Activated CD4-positive, alpha-beta memory T cell treated with anti-CD3 and anti-CD28 coated beads for 36 hours (primary cell): Measurements from ENCODE around the gene COX6B2. TPM values are rescaled to one million over a fixed set of nuclear protein-coding genes. Genes with fewer than 3 reads are reported as not detected.
A peak's percentile ranks its signal among the peaks of the same experiment; 100 is the strongest.
"Not testable (repeated sequence)": the region's sequence is repeated elsewhere in the genome, so short reads cannot be mapped to it uniquely, and the experiment has no call there.

Experiments used
- CTCF ChIA-PET: fragments of 350-600 bp; sonication (Branson Sonifier 250); formaldehyde crosslinking; loops from one replicate; lab custom pipeline; 2021; ENCODE audit warnings: antibody characterized with exemption, inconsistent platforms; lab: Charles Lee
- POLR2A ChIA-PET: fragments of 350-600 bp; sonication (Branson Sonifier 250); formaldehyde crosslinking; loops from one replicate; lab custom pipeline; 2021; ENCODE audit warnings: antibody characterized with exemption; lab: Charles Lee
- DNase-seq: peaks from one replicate; pipeline ENCODE4 v3.0.0-alpha.2; 2020
- H3K27ac Mint-ChIP-seq: one replicate; pipeline ENCODE4 v1.8.0; 2021; ENCODE audit warnings: mixed read lengths
- H3K27me3 Mint-ChIP-seq: one replicate; pipeline ENCODE4 v1.8.0; 2021; ENCODE audit warnings: mixed read lengths
- H3K36me3 Mint-ChIP-seq: one replicate; pipeline ENCODE4 v1.8.0; 2021; ENCODE audit warnings: mixed read lengths
- H3K4me1 Mint-ChIP-seq: one replicate; pipeline ENCODE4 v1.8.0; 2021; ENCODE audit warnings: low read depth, mixed read lengths
- H3K4me3 Mint-ChIP-seq: one replicate; pipeline ENCODE4 v1.8.0; 2021; ENCODE audit warnings: mild to moderate bottlenecking, mixed read lengths
- H3K9me3 Mint-ChIP-seq: one replicate; pipeline ENCODE4 v1.8.0; 2021; ENCODE audit warnings: mixed read lengths
- intact Hi-C: fragments of 100-400 bp; cut with micrococcal nuclease; formaldehyde crosslinking; loops from one replicate; pipeline ENCODE4 v1.15.1; 2023
- total RNA-seq, 2 experiments: library from RNA; stranded (reverse); gene quantifications; one replicate each; pipeline ENCODE4 v1.2.3, GENCODE V29; 2021

The COX6B2 gene
- total RNA-seq, 2 experiments from 2014 or later, result 0.15 to 0.81 TPM

- peaks cover 14% of the 10 kb centered on the region for H3K36me3 Mint-ChIP-seq
- CTCF ChIA-PET, result no interaction called here
- no peak overlapping the region for H3K27ac Mint-ChIP-seq
- intact Hi-C loops, result no loop called here
- no peak for DNase-seq
- H3K4me1 Mint-ChIP-seq, result peaks cover 6% of the 10 kb centered on the region
- H3K4me3 Mint-ChIP-seq, result no peak overlapping the region
- no peaks in the 10 kb centered on the region for H3K27me3 Mint-ChIP-seq
- POLR2A ChIA-PET, result no interaction called here
- no peaks in the 10 kb centered on the region for H3K9me3 Mint-ChIP-seq
These were observed 9.3 kb downstream of the COX6B2 start for GRCh38 chr19:55345101-55345817.

- H3K27me3 Mint-ChIP-seq, result no peaks in the 10 kb centered on the region
- intact Hi-C loops, result no loop called here
- CTCF ChIA-PET, result no interaction called here
- POLR2A ChIA-PET, result no interaction called here
- H3K9me3 Mint-ChIP-seq, result no peaks in the 10 kb centered on the region
- H3K4me1 Mint-ChIP-seq, result peaks cover 8% of the 10 kb centered on the region
- peaks cover 14% of the 10 kb centered on the region for H3K36me3 Mint-ChIP-seq
- DNase-seq, result no peak
- H3K27ac Mint-ChIP-seq, result no peak overlapping the region
- H3K4me3 Mint-ChIP-seq, result no peak overlapping the region
These were observed 10.1 kb downstream of the COX6B2 start for GRCh38 chr19:55344444-55344843.

GRCh38 chr19:55341595-55342531 is 12.7 kb downstream of the COX6B2 start:
- POLR2A ChIA-PET, result interaction anchor here (1.3 kb wide), 1 partner anchor 41 kb away, joined by 3 read pairs; no protein-coding TSS in a partner anchor

GRCh38 chr19:55341171-55341588 is 13.3 kb downstream of the COX6B2 start:
- Mint-ChIP-seq H3K4me3 (peak overlapping the region; percentile 87), H3K9me3 (no peaks in the 10 kb centered on the region), H3K36me3 (peaks cover 14% of the 10 kb centered on the region), H3K27ac (peak overlapping the region; percentile 59), H3K4me1 (peaks cover 13% of the 10 kb centered on the region), H3K27me3 (peaks cover 6% of the 10 kb centered on the region)
- CTCF ChIA-PET, result interaction anchor here (1.0 kb wide), 1 partner anchor 39 kb away, joined by 3 read pairs; no protein-coding TSS in a partner anchor
- intact Hi-C loops, result no loop called here
- POLR2A ChIA-PET, result interaction anchor here (1.3 kb wide), 1 partner anchor 40 kb away, joined by 3 read pairs; no protein-coding TSS in a partner anchor
- DNase-seq, result peak; percentile 85

More at GRCh38 chr19:55341595-55342531, 12.7 kb downstream of the COX6B2 start:
- intact Hi-C loops, result no loop called here
- peaks cover 13% of the 10 kb centered on the region for H3K4me1 Mint-ChIP-seq
- no peak overlapping the region for H3K27ac Mint-ChIP-seq
- DNase-seq, result no peak
- peak overlapping the region; percentile 66 for H3K4me3 Mint-ChIP-seq
- CTCF ChIA-PET, result no interaction called here
- peaks cover 14% of the 10 kb centered on the region for H3K36me3 Mint-ChIP-seq
- peaks cover 3% of the 10 kb centered on the region for H3K27me3 Mint-ChIP-seq
- H3K9me3 Mint-ChIP-seq, result no peaks in the 10 kb centered on the region

- Mint-ChIP-seq H3K4me3 (peak overlapping the region; percentile 87), H3K4me1 (peaks cover 13% of the 10 kb centered on the region), H3K9me3 (no peaks in the 10 kb centered on the region), H3K27me3 (peaks cover 6% of the 10 kb centered on the region), H3K36me3 (peaks cover 14% of the 10 kb centered on the region), H3K27ac (peak overlapping the region; percentile 95)
- intact Hi-C loops, result no loop called here
- POLR2A ChIA-PET, result interaction anchor here (1.3 kb wide), 1 partner anchor 40 kb away, joined by 3 read pairs; no protein-coding TSS in a partner anchor
- peak; percentile 51 for DNase-seq
- CTCF ChIA-PET, result interaction anchor here (1.0 kb wide), 1 partner anchor 38 kb away, joined by 3 read pairs; no protein-coding TSS in a partner anchor
These were observed 13.8 kb downstream of the COX6B2 start for GRCh38 chr19:55340784-55341147.

- ChIA-PET CTCF (interaction anchor here (0.6 to 2.1 kb wide), 13 partner anchors 9 to 294 kb away, joined by 3 to 30 read pairs (median 4); partner anchors contain the start of genes TMEM238, UBE2S and ZNF784), POLR2A (interaction anchor here (0.7 to 2.0 kb wide), 20 partner anchors 9 to 891 kb away, joined by 3 to 38 read pairs (median 4); partner anchors contain the start of genes FIZ1, HSPBP1, ISOC2 and LENG8)
- H3K4me3 Mint-ChIP-seq, result peak overlapping the region; percentile 87
- H3K4me1 Mint-ChIP-seq, result peaks cover 13% of the 10 kb centered on the region
- H3K27me3 Mint-ChIP-seq, result peaks cover 6% of the 10 kb centered on the region
- peaks cover 7% of the 10 kb centered on the region for H3K36me3 Mint-ChIP-seq
- DNase-seq, result peak; percentile 46
- intact Hi-C loops, result loop anchor here (1.0 to 2.0 kb wide), 8 partner anchors 37 to 876 kb away; partner anchors contain the start of genes FIZ1, HSPBP1, ISOC2 and PPP6R1
- H3K9me3 Mint-ChIP-seq, result no peaks in the 10 kb centered on the region
- peak overlapping the region; percentile 95 for H3K27ac Mint-ChIP-seq
These were observed 14.4 kb downstream of the COX6B2 start for GRCh38 chr19:55339889-55340783.

GRCh38 chr19:55339105-55339888 is 15.2 kb downstream of the COX6B2 start, which contains the start of gene KMT5C:
TSS of gene KMT5C (plus strand) at chr19:55339876. CDS start at chr19:55341937, 2,061 bp downstream.
- DNase-seq, result peak; percentile 100
- CTCF ChIA-PET, result interaction anchor here (0.6 to 2.1 kb wide), 14 partner anchors 10 to 294 kb away, joined by 3 to 30 read pairs (median 4); partner anchors contain the start of genes TMEM238, UBE2S and ZNF784
- Mint-ChIP-seq H3K36me3 (peaks cover 4% of the 10 kb centered on the region), H3K27me3 (peaks cover 6% of the 10 kb centered on the region), H3K9me3 (no peaks in the 10 kb centered on the region), H3K4me1 (peaks cover 13% of the 10 kb centered on the region), H3K27ac (peak within 1 kb of the TSS; percentile 95), H3K4me3 (peak within 1 kb of the TSS; percentile 87)
- intact Hi-C loops, result loop anchor here (1.0 to 2.0 kb wide), 8 partner anchors 36 to 875 kb away; partner anchors contain the start of genes FIZ1, HSPBP1, ISOC2 and PPP6R1
- POLR2A ChIA-PET, result interaction anchor here (0.6 to 2.0 kb wide), 23 partner anchors 8 to 891 kb away, joined by 3 to 38 read pairs (median 3); partner anchors contain the start of genes FIZ1, HSPBP1, ISOC2 and LENG8

GRCh38 chr19:55336101-55336500 is 18.4 kb downstream of the COX6B2 start:
- Mint-ChIP-seq H3K27ac (no peak overlapping the region), H3K27me3 (peaks cover 8% of the 10 kb centered on the region), H3K4me1 (peaks cover 7% of the 10 kb centered on the region), H3K4me3 (no peak overlapping the region), H3K9me3 (no peaks in the 10 kb centered on the region), H3K36me3 (no peaks in the 10 kb centered on the region)
- DNase-seq, result no peak
- ChIA-PET POLR2A (no interaction called here), CTCF (interaction anchor here (0.6 kb wide), 1 partner anchor 101 kb away, joined by 3 read pairs; no protein-coding TSS in a partner anchor)
- intact Hi-C loops, result no loop called here

GRCh38 chr19:55333870-55334269 is 20.6 kb downstream of the COX6B2 start:
- Mint-ChIP-seq H3K36me3 (no peaks in the 10 kb centered on the region), H3K9me3 (no peaks in the 10 kb centered on the region), H3K4me1 (peaks cover 5% of the 10 kb centered on the region), H3K27me3 (peaks cover 11% of the 10 kb centered on the region), H3K27ac (no peak overlapping the region), H3K4me3 (no peak overlapping the region)
- POLR2A ChIA-PET, result no interaction called here
- CTCF ChIA-PET, result no interaction called here
- DNase-seq, result no peak
- intact Hi-C loops, result no loop called here

GRCh38 chr19:55329791-55330190 is 24.7 kb downstream of the COX6B2 start:
- H3K27ac Mint-ChIP-seq, H3K4me1 Mint-ChIP-seq, DNase-seq, H3K4me3 Mint-ChIP-seq, H3K36me3 Mint-ChIP-seq, H3K9me3 Mint-ChIP-seq, CTCF ChIA-PET, POLR2A ChIA-PET, H3K27me3 Mint-ChIP-seq, intact Hi-C loops: not testable (repeated sequence)
